PC-9 (cell line): Measurements from ENCODE around the gene PCDHGA12.

ENCODE experiments used
- EZH2 ChIP-seq: fragments of 200-600 bp; sonication (generic); IDR thresholded peaks from 2 replicates; pipeline ENCODE4 v1.8.0; 2017; ENCODE audit warnings: antibody characterized with exemption, low read depth
- TF ChIP-seq, protein P1 (sequence below): fragments of 200-600 bp; sonication (generic); conservative IDR thresholded peaks from 2 replicates; pipeline ENCODE4 v1.6.1; 2017; ENCODE audit warnings: mixed run types, antibody characterized with exemption, mild to moderate bottlenecking, moderate library complexity

DNA sequence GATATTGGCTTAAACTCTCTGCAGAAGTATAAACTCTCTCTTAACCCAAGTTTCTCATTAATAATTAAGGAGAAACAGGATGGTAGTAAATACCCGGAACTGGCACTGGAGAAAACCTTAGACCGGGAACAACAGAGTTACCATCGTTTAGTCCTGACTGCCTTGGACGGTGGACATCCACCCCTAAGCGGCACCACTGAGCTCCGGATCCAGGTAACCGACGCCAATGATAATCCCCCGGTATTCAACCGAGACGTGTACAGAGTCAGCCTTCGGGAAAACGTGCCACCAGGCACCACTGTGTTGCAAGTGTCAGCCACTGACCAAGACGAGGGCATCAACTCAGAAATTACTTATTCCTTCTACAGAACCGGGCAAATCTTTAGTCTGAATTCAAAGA lies 31.7 kb upstream of the PCDHGA12 start:
- TF ChIP-seq, protein P1, sequence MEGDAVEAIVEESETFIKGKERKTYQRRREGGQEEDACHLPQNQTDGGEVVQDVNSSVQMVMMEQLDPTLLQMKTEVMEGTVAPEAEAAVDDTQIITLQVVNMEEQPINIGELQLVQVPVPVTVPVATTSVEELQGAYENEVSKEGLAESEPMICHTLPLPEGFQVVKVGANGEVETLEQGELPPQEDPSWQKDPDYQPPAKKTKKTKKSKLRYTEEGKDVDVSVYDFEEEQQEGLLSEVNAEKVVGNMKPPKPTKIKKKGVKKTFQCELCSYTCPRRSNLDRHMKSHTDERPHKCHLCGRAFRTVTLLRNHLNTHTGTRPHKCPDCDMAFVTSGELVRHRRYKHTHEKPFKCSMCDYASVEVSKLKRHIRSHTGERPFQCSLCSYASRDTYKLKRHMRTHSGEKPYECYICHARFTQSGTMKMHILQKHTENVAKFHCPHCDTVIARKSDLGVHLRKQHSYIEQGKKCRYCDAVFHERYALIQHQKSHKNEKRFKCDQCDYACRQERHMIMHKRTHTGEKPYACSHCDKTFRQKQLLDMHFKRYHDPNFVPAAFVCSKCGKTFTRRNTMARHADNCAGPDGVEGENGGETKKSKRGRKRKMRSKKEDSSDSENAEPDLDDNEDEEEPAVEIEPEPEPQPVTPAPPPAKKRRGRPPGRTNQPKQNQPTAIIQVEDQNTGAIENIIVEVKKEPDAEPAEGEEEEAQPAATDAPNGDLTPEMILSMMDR: no peak
- no peak for TF ChIP-seq EZH2
